ENCODE results near the gene PNPLA7.

Gene PNPLA7

DNA sequence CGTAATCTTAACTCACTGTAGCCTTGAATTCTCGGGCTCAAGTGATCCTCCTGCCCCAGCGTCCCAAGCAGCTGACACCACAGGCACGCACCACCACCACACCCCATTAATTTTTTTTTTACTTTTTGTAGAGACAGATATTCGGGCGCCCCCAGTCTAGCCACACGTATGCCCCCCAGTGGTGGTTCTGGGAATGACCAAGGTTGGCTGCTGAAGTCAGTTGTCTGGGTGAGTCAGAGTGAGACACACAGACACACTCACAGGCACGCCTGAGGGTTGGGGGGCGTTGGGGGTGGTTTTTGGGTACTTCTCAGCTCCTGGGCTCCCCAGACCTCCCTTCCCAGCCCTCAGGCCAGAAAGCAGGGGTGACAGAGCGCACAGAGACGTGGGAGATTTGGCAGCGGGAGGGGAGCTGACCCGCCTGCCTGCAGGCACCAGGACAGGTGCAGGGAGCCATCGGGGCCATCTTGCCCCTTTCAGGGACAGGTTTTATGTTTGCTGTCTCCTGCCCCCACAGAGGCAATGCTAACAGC is 104.9 kb downstream of the PNPLA7 start:
- TF ChIP-seq, protein P1, sequence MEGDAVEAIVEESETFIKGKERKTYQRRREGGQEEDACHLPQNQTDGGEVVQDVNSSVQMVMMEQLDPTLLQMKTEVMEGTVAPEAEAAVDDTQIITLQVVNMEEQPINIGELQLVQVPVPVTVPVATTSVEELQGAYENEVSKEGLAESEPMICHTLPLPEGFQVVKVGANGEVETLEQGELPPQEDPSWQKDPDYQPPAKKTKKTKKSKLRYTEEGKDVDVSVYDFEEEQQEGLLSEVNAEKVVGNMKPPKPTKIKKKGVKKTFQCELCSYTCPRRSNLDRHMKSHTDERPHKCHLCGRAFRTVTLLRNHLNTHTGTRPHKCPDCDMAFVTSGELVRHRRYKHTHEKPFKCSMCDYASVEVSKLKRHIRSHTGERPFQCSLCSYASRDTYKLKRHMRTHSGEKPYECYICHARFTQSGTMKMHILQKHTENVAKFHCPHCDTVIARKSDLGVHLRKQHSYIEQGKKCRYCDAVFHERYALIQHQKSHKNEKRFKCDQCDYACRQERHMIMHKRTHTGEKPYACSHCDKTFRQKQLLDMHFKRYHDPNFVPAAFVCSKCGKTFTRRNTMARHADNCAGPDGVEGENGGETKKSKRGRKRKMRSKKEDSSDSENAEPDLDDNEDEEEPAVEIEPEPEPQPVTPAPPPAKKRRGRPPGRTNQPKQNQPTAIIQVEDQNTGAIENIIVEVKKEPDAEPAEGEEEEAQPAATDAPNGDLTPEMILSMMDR (IDR thresholded peaks at IDR 0.05; ENCODE audit: low read depth, low read length) = peak; percentile 87
- peak; percentile 80 to 85 for DNase-seq (ENCODE audit: low read depth in 2 of 2)
- no peak overlapping the region for H3K4me3 ChIP-seq (replicated peaks in 1 of 2; ENCODE audit: low read depth in 2 of 2, low read length in 2 of 2)

GRCh38 chr9:137444106-137444790 is 106.0 kb downstream of the PNPLA7 start:
- TF ChIP-seq, protein P1 (IDR thresholded peaks at IDR 0.05; ENCODE audit: low read depth, low read length) = no peak
- H3K4me3 ChIP-seq (replicated peaks in 1 of 2; ENCODE audit: low read depth in 2 of 2, low read length in 2 of 2) = no peak overlapping the region
- DNase-seq (ENCODE audit: low read depth in 2 of 2) = no peak

DNA sequence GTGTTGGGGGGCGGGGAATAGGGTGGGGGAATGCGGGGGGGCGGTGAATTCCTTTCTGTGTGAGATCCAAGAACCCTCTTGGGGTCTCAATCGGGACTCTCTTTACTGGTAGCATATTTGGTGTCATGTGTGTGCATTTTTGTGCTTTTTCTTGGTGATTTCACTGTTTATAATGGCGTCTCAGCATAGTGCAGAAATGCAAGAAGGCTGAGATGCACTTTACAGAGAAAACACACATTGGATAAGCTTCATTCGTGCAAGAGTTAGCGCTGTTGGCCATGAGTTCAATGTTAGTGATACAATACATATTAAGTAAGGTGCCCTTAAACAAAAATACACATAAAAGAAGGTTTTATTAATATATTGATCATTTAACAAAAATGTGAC is 108.3 kb downstream of the PNPLA7 start:
- no peak for DNase-seq (ENCODE audit: low read depth in 2 of 2)
- TF ChIP-seq, protein P1 (IDR thresholded peaks at IDR 0.05; ENCODE audit: low read depth, low read length) = no peak
- no peak overlapping the region for H3K4me3 ChIP-seq (replicated peaks in 1 of 2; ENCODE audit: low read depth in 2 of 2, low read length in 2 of 2)

DNA sequence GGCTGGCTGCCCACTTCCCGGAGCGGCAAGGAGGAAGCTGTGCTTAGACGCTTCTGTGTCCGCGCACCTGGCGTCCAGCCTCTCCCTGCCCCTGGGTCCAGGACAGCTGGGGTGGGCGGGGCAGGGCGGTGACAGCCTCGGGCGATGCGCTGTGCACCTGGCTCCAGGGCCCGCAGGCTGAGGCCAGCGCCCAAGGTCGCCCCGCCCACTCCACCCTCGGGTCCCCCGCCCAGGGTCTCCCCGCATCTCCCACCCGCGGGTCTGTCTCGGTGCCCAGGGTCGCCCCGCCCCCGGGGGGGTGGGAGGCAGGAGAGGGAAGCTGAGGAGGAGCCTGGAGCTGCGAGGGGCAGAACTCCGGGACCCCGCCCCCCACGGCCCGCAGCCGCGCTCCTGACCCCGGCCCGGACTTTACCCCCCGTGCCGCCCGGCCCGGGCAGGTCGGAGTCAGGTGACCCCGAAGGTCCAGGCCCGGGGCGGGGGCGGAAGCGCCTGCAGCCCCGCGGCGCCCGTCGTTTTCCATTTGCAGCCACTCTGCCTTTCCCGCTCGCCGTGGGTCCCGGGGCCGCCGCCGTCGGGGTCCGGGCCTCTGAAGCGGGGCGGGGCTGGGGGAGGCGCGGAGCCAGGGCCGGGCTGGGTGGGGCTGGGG is 108.8 kb downstream of the PNPLA7 start, which contains the start of gene ENTPD8:
Gene ENTPD8 (minus strand): TSS at position 69 of the 646 bp plus-strand sequence. CDS start 3,072 bp downstream, outside the sequence.
- DNase-seq (ENCODE audit: low read depth in 2 of 2) = no peak
- H3K4me3 ChIP-seq (replicated peaks in 1 of 2; ENCODE audit: low read depth in 2 of 2, low read length in 2 of 2) = peak within 1 kb of the TSS in 1 of 2 donors; percentile 15
- TF ChIP-seq, protein P1 (IDR thresholded peaks at IDR 0.05; ENCODE audit: low read depth, low read length) = no peak

GRCh38 chr9:137439158-137439714 is 111.0 kb downstream of the PNPLA7 start:
- no peak for DNase-seq (ENCODE audit: low read depth in 2 of 2)
- no peak overlapping the region for H3K4me3 ChIP-seq (replicated peaks in 1 of 2; ENCODE audit: low read depth in 2 of 2, low read length in 2 of 2)
- TF ChIP-seq, protein P1 (IDR thresholded peaks at IDR 0.05; ENCODE audit: low read depth, low read length) = no peak

- DNase-seq (ENCODE audit: low read depth in 2 of 2) = no peak
- H3K4me3 ChIP-seq (replicated peaks in 1 of 2; ENCODE audit: low read depth in 2 of 2, low read length in 2 of 2) = no peak overlapping the region
- TF ChIP-seq, protein P1 (IDR thresholded peaks at IDR 0.05; ENCODE audit: low read depth, low read length) = no peak
Observed at GRCh38 chr9:137438591-137439157, 111.5 kb downstream of the PNPLA7 start.

Data from cardiac fibroblast (primary cell).